ENCODE measurements around the gene CABLES2.
"Not testable (repeated sequence)": the region's sequence is repeated elsewhere in the genome, so short reads cannot be mapped to it uniquely, and the experiment has no call there.

CABLES2 gene

DNA sequence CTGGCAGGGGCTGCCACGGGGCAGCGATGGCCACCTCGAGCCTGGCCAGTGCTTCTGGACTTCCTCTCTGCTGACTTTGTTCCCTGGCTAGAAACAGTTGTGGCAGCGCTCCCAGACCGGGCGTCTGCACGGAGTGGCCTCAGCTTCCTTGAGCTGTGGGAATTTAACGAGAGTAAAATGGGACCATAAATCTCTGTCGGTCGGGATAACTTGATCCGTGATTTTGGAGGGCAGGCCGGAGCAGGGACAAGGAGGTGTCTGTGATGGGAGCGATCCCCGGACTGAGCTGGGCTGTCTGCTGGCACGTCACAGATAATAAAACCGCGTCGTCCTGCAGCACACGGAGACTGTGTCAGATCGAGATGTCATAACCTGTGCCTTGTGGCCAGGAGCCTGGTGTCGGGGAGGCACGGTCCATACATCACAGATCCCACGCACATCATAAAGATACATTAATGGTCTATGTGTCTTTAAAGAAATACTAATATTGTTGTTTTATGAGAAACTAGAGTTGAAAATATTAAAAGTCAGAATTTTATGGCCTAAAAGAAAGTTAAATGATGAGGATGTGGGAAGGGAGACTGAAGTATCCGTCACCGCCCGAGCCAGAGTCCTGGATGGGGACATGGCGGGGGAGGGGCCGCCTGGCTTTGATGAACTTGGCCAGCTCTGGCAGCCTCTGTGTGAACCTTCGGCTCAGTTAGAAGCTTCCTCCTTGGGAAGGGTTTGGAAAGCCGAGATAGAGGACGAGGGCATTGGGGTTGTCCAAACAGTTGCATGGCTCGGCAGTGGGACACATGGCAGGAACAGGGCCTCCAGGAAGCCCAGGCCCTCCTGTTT lies 26.8 kb upstream of the CABLES2 start:
- no peak for DNase-seq

DNA sequence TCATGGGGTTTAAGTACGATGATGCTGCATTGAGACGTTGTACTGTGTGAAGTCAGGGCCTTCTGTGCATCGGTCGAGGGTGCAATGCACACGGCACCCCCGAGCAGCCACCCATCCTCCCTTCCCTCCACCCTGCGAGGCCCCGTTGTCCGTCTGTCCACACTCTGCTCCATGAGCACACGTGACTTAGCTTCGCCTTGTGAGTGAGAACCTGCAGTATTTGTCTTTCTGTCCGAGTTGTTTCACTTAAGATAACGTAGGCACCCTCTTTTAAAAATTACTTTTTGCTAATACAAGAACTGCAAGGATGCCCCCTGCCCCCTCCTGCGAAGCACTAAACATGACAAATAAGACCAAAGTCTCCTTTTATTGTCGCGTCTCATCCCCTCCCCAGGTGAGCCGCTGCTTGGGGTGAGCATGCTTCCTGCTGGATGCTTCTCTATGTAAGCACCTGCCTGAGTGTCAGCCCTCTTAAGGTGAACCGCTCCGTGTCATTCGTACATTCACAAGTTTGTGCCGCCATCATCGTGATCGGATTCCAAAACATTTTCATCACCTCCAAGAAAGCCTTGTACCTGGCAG lies 23.9 kb upstream of the CABLES2 start:
- no peak for DNase-seq

DNA sequence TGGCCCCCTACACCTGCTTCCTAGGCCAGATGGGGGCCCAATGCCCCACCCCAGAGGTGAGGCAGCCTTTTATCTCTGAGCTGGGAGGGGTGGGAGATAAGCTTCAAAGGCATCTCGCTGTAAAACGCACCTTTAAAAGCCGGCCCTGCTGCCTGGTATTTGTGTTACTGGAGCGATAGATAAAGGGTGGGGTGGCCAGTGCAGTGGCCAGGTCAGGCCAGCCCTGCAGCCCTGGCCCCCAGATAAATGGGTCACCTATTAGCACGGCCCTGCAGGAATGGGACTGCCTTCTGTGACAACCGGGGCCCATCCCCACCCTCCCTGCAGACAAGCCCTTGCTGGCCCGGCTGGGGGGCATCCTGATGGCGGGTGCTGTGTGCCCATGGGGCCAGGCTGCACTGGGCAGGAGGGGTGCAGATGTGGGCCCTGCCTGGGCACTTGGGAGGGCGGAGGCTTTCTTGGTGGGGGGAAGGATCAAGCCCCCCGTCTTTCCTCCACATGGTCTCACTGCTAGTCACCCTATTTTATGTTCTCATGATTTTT lies 23.3 kb upstream of the CABLES2 start:
- no peak for DNase-seq

DNA sequence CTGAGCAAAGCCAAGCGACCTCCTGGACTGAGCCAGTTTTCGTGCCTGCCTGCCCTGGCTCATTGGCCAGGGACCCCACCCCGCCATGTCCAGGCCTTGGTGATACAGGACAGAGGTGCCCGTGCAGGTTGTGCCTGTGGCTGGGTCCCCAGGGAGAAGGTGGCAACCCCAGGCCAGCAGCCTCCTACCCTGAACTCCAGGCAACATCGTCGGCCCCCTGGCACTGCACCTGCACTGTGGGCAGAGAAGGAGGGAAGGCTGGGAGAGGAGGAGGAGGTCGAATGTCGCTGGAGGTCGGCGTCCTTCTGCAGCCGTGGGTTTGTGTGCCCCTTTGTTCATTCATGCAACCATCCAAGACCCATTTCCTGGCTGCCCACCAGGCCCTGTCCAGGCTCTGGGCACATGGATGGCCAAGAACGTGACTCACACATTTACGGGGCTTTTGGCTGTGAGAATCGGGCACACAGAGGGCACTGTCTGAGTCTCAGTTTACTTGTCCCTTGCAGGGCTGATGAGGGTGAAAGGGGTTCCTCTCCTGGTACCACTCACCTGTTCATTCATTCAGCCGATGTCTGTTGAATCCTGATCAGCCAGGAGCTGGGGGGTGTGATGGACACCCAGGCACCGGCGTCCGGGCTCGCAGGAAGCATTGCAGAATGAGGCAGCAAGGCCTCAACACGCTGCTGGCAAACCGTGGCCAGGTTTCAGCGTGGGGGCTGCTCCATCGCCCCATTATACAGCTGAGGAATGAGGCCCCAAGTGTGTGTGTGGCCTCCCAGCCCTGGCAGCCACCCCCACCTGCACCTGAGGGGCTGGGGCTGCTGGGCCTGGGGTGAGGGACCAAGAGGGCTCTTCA lies 22.6 kb upstream of the CABLES2 start:
- DNase-seq: no peak

- no peak for DNase-seq
Observed at GRCh38 chr20:62428396-62429295, 21.6 kb upstream of the CABLES2 start.

DNA sequence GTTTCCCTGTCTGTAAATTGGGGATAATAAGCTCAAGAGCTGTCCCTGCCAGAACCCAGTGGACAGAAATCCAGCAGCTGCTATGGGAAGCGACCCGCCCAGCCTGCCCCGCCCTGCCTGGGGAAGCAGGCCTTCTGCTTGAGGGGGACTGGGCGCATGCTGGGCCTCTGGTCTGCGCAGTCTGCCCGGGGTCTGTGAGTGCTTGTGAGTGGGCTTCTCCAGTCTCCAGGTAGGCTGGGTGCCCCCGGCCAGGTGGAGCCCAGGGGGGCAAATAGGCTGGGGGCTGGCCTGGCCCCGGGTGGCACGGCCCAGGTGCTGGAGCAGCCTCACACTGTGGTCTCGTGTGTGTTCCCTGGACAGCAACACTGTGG lies 20.9 kb upstream of the CABLES2 start:
- no peak for DNase-seq

DNA sequence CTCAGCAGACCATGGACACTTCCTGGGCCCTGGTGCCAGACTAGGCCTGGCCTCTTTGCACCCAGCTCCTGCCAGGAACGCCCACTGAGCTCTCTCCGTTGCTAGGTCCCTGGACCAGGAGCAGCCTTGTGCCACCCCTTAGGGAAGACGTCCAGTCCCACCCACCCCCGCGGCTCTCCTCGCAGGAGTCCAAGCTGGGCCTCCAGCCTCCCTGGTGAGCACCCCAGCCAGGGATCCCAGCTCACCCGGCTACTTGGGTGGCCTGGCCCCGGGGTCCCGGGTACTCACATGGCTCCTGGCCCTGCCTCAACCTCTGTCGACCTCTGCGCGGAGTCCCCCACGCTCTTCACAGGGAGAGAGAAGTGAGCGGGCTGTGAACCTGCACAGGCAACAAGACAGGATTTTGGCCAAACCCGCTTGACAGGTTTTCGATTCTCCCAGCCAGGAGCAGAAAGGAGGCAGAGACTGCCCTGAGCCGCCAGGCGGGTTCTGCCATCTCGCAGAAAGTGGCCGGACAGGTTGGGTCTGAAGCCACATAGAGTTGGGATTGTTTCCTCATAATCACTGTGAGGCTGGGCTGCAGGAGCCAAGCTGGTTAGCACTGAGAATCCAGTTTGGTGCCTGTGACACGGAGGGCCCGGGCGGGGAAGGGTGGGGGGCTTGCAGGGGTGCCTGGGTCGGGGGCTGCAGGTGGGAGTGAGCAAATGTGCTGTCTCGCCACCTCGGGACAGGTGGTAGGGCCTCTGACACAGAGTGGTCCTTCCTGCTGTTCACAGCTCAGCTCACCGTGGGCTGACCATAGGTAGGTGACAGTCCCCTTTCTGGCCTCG lies 20.3 kb upstream of the CABLES2 start, which contains the start of gene RBBP8NL:
Gene RBBP8NL (minus strand): TSS at position 368 of the 830 bp plus-strand sequence. CDS start 7,892 bp downstream, outside the sequence.
- DNase-seq: peak; percentile 65

- no peak for DNase-seq
Observed at GRCh38 chr20:62426699-62427131, 19.6 kb upstream of the CABLES2 start.

DNA sequence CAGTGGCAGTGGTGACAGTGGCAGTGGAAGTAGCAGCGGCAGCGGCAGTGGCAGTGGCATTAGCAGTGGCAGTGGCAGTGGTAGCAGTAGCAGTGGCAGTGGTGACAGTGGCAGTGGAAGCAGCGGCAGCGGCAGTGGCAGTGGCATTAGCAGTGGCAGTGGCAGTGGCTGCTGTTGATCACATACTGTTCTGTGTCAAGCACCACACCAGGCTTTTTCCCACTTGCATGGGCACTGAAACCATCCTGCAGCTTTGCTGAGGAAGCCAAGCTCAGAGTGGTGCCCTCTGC lies 18.9 kb upstream of the CABLES2 start:
- DNase-seq: not testable (repeated sequence)

GRCh38 chr20:62425281-62426058 lies 18.4 kb upstream of the CABLES2 start:
- DNase-seq: no peak

GRCh38 chr20:62424249-62425107 lies 17.4 kb upstream of the CABLES2 start:
- no peak for DNase-seq

DNA sequence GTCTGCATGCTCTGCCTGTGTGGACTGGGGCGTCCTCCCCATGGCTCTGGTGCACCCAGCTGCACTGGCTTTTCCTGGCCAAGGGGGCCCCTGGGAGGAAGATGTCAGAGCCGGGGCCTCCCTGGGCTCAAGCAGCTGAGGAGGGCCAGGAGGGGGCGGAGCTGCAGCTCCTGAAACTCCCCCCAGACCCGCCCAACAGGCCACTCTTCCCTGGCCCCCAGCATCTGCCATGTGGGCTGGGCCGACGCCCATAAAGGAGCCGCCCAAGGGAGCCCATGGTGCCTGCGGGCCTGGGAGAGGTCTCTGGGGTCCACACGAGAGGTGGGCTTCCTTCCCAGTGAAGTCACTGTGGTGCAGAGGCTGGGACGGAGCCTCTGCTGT lies 16.2 kb upstream of the CABLES2 start:
- no peak for DNase-seq

- no peak for DNase-seq
Observed at GRCh38 chr20:62422636-62423325, 15.7 kb upstream of the CABLES2 start.

DNA sequence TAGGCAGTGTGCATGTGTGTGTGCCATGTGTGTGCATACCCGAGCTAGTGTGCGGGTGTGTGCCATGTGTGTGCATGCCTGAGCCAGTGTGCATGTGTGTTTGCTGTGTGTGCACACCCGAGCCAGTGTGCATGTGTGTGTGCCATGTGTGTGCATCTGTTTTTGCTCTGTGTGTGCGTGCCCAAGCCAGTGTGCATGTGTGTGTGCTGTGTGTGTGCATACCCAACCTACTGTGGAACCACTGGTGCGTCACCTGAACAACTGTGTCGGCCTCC lies 14.6 kb upstream of the CABLES2 start:
- no peak for DNase-seq

DNA sequence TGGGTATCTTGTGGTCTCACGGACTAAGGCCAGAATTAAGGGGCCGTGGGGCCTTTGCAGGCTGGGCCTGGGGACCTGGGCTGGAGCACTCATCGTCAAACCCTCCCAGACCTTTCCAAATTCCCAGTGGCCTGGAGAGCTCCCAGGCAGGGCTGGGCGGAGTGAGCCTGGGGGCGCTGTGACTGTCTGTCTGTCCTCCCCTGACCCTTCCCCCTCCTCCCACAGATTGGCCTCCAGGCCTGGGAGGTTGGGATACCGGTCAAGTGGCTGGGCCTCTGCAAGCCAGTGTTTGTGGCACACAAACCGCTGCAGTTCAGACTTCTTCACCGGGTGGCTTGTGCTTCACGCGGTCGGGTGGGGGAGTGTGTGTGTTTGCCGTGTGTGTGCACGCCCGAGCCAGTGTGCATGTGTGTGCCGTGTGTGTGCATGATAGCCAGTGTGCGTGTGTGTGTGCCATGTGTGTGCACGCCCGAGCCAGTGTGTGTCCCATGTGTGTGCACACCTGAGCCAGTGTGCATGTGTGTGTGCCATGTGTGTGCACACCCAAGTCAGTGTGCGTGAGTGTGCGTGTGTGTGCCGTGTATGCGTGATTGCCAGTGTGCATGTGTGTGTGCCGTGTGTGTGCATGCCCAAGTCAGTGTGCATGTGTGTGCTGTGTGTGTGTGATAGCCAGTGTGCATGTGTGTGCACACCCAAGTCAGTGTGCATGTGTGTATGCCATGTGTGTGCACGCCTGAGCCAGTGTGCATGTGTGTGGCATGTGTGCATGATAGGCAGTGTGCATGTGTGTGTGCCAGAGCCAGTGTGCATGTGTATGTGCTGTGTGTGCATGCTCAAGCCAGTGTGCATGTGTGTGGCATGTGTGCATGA lies 14.0 kb upstream of the CABLES2 start:
- DNase-seq: no peak

- DNase-seq: no peak
Observed at GRCh38 chr20:62419759-62420158, 12.7 kb upstream of the CABLES2 start.

DNA sequence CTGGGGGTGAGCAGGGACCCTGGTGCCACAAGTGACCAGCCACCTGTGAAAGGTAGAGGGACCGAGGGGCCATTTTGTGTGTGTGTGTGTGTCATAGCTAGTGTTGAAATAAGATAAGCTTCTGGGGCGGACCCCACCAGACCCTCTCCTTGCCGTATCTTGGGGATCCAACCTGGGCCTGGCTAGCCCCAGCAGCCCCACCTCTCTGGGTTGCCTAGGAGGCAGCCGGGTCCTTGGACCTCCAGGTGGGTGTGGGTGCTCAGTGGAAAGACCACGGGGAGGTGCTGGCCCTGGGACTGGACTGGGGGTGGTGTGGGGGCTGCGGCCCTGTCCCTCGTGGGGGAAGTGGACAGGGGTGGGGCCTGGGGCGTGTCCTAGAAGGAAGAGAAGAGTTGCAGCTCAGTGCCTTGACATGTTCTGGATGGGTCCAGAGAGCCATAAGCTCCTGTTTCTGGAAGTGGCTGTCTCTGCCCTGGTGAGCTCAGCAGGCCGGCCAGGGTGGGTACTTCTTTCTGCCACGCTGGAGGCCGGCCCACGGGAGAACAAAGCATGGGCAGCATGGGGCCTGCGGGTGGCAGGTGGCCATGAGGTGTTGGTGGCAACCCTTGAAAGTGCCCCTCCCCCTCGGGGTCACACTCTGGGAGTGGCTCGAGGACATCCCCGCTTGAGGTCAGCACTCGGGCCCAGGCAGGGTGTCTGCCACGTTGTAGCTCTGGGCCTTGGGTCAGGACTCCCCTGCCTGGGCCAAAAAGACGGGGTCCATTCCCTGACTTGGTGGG lies 11.8 kb upstream of the CABLES2 start:
- DNase-seq: no peak

All from NCI-H1105 treated with DMSO at 0.1 percent for 48 hours (cell line).